NCI-H1105 treated with DMSO at 0.1 percent for 48 hours (cell line): Measurements from ENCODE around the gene FER.
"Not testable (repeated sequence)": the region's sequence is repeated elsewhere in the genome, so short reads cannot be mapped to it uniquely, and the experiment has no call there.

Experiments used
- DNase-seq: peaks from one replicate; lab custom pipeline; 2025; lab: John Stamatoyannopoulos, UW

Gene FER

GRCh38 chr5:109121225-109121624 lies 373.5 kb downstream of the FER start:
- DNase-seq, result no peak

- no peak for DNase-seq
Observed at GRCh38 chr5:109125755-109126429, 378.2 kb downstream of the FER start.

GRCh38 chr5:109126481-109126880 lies 378.8 kb downstream of the FER start:
- DNase-seq, result no peak

GRCh38 chr5:109136906-109137305 lies 389.2 kb downstream of the FER start:
- DNase-seq, result no peak

GRCh38 chr5:109141222-109142200 lies 393.8 kb downstream of the FER start:
- DNase-seq, result no peak

GRCh38 chr5:109143031-109143430 lies 395.3 kb downstream of the FER start:
- DNase-seq, result no peak

GRCh38 chr5:109145139-109145538 lies 397.4 kb downstream of the FER start:
- no peak for DNase-seq

- no peak for DNase-seq
Observed at GRCh38 chr5:109146591-109146990, 398.9 kb downstream of the FER start.

GRCh38 chr5:109152565-109152964 lies 404.9 kb downstream of the FER start:
- DNase-seq, result no peak

GRCh38 chr5:109155625-109156024 lies 407.9 kb downstream of the FER start:
- no peak for DNase-seq

- no peak for DNase-seq
Observed at GRCh38 chr5:109156885-109157284, 409.2 kb downstream of the FER start.

- no peak for DNase-seq
Observed at GRCh38 chr5:109160468-109160867, 412.8 kb downstream of the FER start.

GRCh38 chr5:109161914-109162683 lies 414.4 kb downstream of the FER start:
- no peak for DNase-seq

- no peak for DNase-seq
Observed at GRCh38 chr5:109163336-109163735, 415.6 kb downstream of the FER start.

GRCh38 chr5:109164001-109164400 lies 416.3 kb downstream of the FER start:
- no peak for DNase-seq

- DNase-seq, result no peak
Observed at GRCh38 chr5:109167586-109167985, 419.9 kb downstream of the FER start.

- no peak for DNase-seq
Observed at GRCh38 chr5:109168151-109168550, 420.5 kb downstream of the FER start.

GRCh38 chr5:109170629-109171350 lies 423.1 kb downstream of the FER start:
- no peak for DNase-seq

GRCh38 chr5:109171437-109172073 lies 423.9 kb downstream of the FER start:
- DNase-seq, result not testable (repeated sequence)

GRCh38 chr5:109173036-109173794 lies 425.5 kb downstream of the FER start:
- DNase-seq, result no peak
